Measurements from ENCODE around the gene MYL2.

DNA sequence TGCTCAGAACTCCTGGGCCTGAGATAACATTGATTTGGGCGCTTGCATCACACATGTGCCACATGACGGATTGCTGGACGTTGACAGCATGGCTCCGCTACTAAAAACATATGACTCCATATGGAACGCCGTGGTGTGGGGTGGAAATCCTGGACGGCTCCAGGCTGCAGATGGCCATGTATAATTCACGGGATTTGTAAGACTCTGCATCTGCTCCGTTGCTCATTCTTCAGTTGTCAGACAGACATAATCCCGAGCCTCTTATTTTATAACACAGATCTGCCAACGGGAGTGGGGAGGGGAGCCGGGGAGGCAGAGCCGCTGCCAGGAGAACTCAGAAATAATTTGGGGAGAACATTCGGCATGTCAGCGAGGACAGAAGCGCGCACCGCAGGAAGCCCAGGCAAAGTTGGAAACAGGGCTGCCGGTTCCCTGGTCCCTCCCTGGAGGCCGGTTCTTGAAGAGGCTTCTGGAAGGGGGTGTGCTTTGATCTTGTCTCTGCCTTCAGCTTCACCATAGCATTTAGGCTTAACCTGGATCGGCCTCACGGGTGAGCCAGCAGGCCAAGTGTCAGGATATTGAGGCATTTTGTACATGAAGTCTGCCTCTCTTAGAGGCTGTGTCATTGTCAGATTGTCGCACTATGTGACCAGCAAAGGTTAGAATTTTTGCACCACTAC, 45.8 kb upstream of the MYL2 start:
- TF ChIP-seq EZH2phosphoT487 (IDR thresholded peaks at IDR 0.05; ENCODE audit: insufficient read depth, low read depth) (no peak), EZH2 (IDR thresholded peaks at IDR 0.05; ENCODE audit: insufficient read depth, poor library complexity, severe bottlenecking) (no peak)
